Hepatocyte (in vitro differentiated cells): ENCODE data around the gene TCHH. TPM values are rescaled to one million over a fixed set of nuclear protein-coding genes. Genes with fewer than 3 reads are reported as not detected.

Experiments
- DNase-seq: peaks from one replicate; pipeline ENCODE4 v3.0.0-alpha.2; 2016; ENCODE audit warnings: low spot score
- H2AFZ ChIP-seq: fragments of 200-600 bp; sonication (generic); 2 replicates; pipeline ENCODE4 v1.6.0; 2016; ENCODE audit warnings: antibody characterized with exemption, mild to moderate bottlenecking
- H3K27ac ChIP-seq: fragments of 200-600 bp; sonication (generic); 2 replicates; pipeline ENCODE4 v1.5.1; 2016; ENCODE audit warnings: mild to moderate bottlenecking
- H3K27me3 ChIP-seq: fragments of 200-600 bp; sonication (generic); 2 replicates; pipeline ENCODE4 v1.6.1; 2016
- H3K36me3 ChIP-seq: fragments of 200-600 bp; sonication (generic); replicated peaks from 2 replicates; pipeline ENCODE4 v1.5.1; 2016; ENCODE audit warnings: low read depth; ENCODE audit not compliant: insufficient read depth
- H3K4me1 ChIP-seq: fragments of 200-600 bp; sonication (generic); 2 replicates; pipeline ENCODE4 v1.5.1; 2016; ENCODE audit warnings: mild to moderate bottlenecking, moderate library complexity; ENCODE audit not compliant: insufficient read depth
- H3K4me2 ChIP-seq: fragments of 200-600 bp; sonication (generic); 2 replicates; pipeline ENCODE4 v1.6.0; 2016
- H3K4me3 ChIP-seq: fragments of 200-600 bp; sonication (generic); 2 replicates; pipeline ENCODE4 v1.5.1; 2016; ENCODE audit warnings: mild to moderate bottlenecking
- H3K79me2 ChIP-seq: fragments of 200-600 bp; sonication (generic); 2 replicates; pipeline ENCODE4 v1.6.0; 2017; ENCODE audit warnings: mild to moderate bottlenecking
- H3K9me2 ChIP-seq: fragments of 200-600 bp; sonication (generic); replicated peaks from 2 replicates; pipeline ENCODE4 v1.6.0; 2017; ENCODE audit warnings: mild to moderate bottlenecking; ENCODE audit not compliant: insufficient read depth
- H3K9me3 ChIP-seq: fragments of 200-600 bp; sonication (generic); 2 replicates; pipeline ENCODE4 v1.5.1; 2016; ENCODE audit warnings: low read depth, mild to moderate bottlenecking
- H4K20me1 ChIP-seq: fragments of 200-600 bp; sonication (generic); 2 replicates; pipeline ENCODE4 v1.6.0; 2016; ENCODE audit warnings: mild to moderate bottlenecking; ENCODE audit not compliant: insufficient read depth, poor library complexity, severe bottlenecking
- CTCF ChIP-seq: fragments of 200-600 bp; sonication (generic); IDR thresholded peaks from 2 replicates; pipeline ENCODE4 v1.5.1; 2016; ENCODE audit warnings: antibody characterized with exemption, mild to moderate bottlenecking; ENCODE audit not compliant: poor library complexity
- EZH2 ChIP-seq: fragments of 200-600 bp; sonication (generic); IDR thresholded peaks from 2 replicates; pipeline ENCODE4 v1.6.1; 2016; ENCODE audit warnings: antibody characterized with exemption, mild to moderate bottlenecking, borderline replicate concordance
- EZH2phosphoT487 ChIP-seq: fragments of 200-600 bp; sonication (generic); IDR thresholded peaks from one replicate; pipeline ENCODE4 v1.6.1; 2018; ENCODE audit warnings: antibody characterized with exemption, mild to moderate bottlenecking, low read depth, moderate library complexity; ENCODE audit not compliant: unreplicated experiment, severe bottlenecking
- WGBS: methylation state at CpG from one replicate; pipeline ENCODE4 v1.1.6; 2016; ENCODE audit warnings: low lambda C conversion rate; ENCODE audit errors: missing lambda C conversion rate; 5-methylcytosine and 5-hydroxymethylcytosine counted together
- polyA plus RNA-seq: library from polyadenylated mRNA; unstranded; fragments of >200 nt; fragmentation: Nextera tagmentation; extraction: Ambion mirVana; gene quantifications from 2 replicates; pipeline ENCODE4 v1.2.1, GENCODE V29; 2016
- total RNA-seq: library from RNA; depleted of rRNA; stranded (reverse); fragments of >200 nt; gene quantifications from 2 replicates; pipeline ENCODE4 v1.2.3, GENCODE V29; 2014

TCHH gene
- total and polyA plus RNA-seq, 2 experiments from 2014 or later, result not detected

- peak; percentile 9 for DNase-seq
Observed at GRCh38 chr1:152110365-152110859, 4.8 kb downstream of the TCHH start.

DNA sequence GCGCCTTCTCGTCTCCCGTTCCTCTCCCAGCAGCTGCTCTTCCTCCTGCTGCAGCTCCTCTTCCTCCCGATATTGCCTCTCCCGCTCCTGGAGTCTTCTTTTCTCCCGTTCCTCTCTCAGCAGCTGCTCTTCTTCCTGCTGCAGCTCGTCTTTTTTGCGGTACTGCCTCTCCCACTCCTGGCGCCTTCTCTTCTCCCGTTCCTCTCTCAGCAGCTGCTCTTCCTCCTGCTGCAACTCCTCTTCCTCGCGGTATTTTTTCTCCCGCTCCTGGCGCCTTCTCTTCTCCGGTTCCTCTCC lies 5.3 kb downstream of the TCHH start:
- Histone ChIP-seq H3K79me2 (no peaks in the 10 kb centered on the region), H4K20me1 (no peaks in the 10 kb centered on the region), H3K27me3 (peaks cover 97% of the 10 kb centered on the region), H3K4me2 (peak overlapping the region; percentile 83), H3K4me1 (no peaks in the 10 kb centered on the region), H3K9me2 (no peaks in the 10 kb centered on the region), H3K4me3 (no peak overlapping the region), H3K9me3 (no peaks in the 10 kb centered on the region), H3K36me3 (no peaks in the 10 kb centered on the region), H2AFZ (peak overlapping the region; percentile 45), H3K27ac (no peak overlapping the region)
- no peak for DNase-seq
- WGBS, result 50% methylated on average over 4 of the region's 15 CpGs
- no peak for TF ChIP-seq EZH2
- no peak for TF ChIP-seq EZH2phosphoT487

More at GRCh38 chr1:152110365-152110859, 4.8 kb downstream of the TCHH start:
- H3K9me2 ChIP-seq, result no peaks in the 10 kb centered on the region
- H3K27ac ChIP-seq, result no peak overlapping the region
- peak overlapping the region; percentile 83 for H3K4me2 ChIP-seq
- H3K9me3 ChIP-seq, result no peaks in the 10 kb centered on the region
- peak overlapping the region; percentile 16 for H3K4me3 ChIP-seq
- TF ChIP-seq EZH2, result peak; percentile 11
- no peak for TF ChIP-seq CTCF
- no peak for TF ChIP-seq EZH2phosphoT487
- H3K4me1 ChIP-seq, result no peaks in the 10 kb centered on the region
- peaks cover 97% of the 10 kb centered on the region for H3K27me3 ChIP-seq
- no peaks in the 10 kb centered on the region for H4K20me1 ChIP-seq
- peak overlapping the region; percentile 45 for H2AFZ ChIP-seq
- WGBS, result 22% methylated on average over 28 of the region's 31 CpGs
- H3K36me3 ChIP-seq, result no peaks in the 10 kb centered on the region
- H3K79me2 ChIP-seq, result no peaks in the 10 kb centered on the region

- H3K4me3 ChIP-seq, result no peak overlapping the region
- H3K9me3 ChIP-seq, result no peaks in the 10 kb centered on the region
- no peak for DNase-seq
- no peaks in the 10 kb centered on the region for H3K36me3 ChIP-seq
- no peak overlapping the region for H3K27ac ChIP-seq
- H3K27me3 ChIP-seq, result peaks cover 96% of the 10 kb centered on the region
- H3K4me2 ChIP-seq, result peak overlapping the region; percentile 83
- no peaks in the 10 kb centered on the region for H3K9me2 ChIP-seq
- TF ChIP-seq EZH2phosphoT487, result peak; percentile 25
- no peak for TF ChIP-seq EZH2
- 47% methylated on average over 19 of the region's 31 CpGs for WGBS
- no peaks in the 10 kb centered on the region for H3K79me2 ChIP-seq
- H3K4me1 ChIP-seq, result no peaks in the 10 kb centered on the region
- no peaks in the 10 kb centered on the region for H4K20me1 ChIP-seq
- H2AFZ ChIP-seq, result no peak overlapping the region
Observed at GRCh38 chr1:152109231-152109997, 5.8 kb downstream of the TCHH start.

DNA sequence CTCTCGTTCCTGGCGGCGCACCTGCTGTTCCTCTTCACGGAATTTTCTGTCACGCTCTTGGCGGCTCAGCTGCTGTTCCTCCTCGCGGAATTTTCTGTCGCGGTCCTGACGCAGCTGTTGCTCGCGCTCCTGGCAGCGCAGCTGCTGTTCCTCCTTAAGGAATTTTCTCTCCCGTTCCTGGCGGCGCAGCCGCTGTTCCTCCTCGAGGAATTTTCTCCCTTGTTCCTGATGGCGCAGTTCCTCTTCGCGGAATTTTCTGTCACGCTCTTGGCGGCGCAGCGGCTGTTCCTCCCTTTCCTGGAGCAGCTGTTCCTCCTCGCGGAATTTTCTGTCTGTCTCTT lies 6.4 kb downstream of the TCHH start:
- Histone ChIP-seq H4K20me1 (no peaks in the 10 kb centered on the region), H3K36me3 (no peaks in the 10 kb centered on the region), H3K4me2 (peak overlapping the region; percentile 50), H3K4me3 (no peak overlapping the region), H3K27ac (no peak overlapping the region), H3K9me3 (no peaks in the 10 kb centered on the region), H2AFZ (no peak overlapping the region), H3K9me2 (no peaks in the 10 kb centered on the region), H3K79me2 (no peaks in the 10 kb centered on the region), H3K4me1 (no peaks in the 10 kb centered on the region), H3K27me3 (peaks cover 94% of the 10 kb centered on the region)
- TF ChIP-seq CTCF (no peak), EZH2phosphoT487 (no peak), EZH2 (no peak)
- DNase-seq, result no peak
- 46% methylated on average over 25 of the region's 28 CpGs for WGBS
